ENCODE results near the gene SELENOK.

Gene SELENOK

GRCh38 chr3:53885239-53885638, 6.4 kb downstream of the SELENOK start:
- Histone ChIP-seq H3K27ac (no peak overlapping the region), H3K4me3 (no peak overlapping the region)

- Histone ChIP-seq H3K27ac (no peak overlapping the region), H3K4me3 (no peak overlapping the region)
Measured at GRCh38 chr3:53884623-53885022, 7.0 kb downstream of the SELENOK start.

- no peak overlapping the region for H3K27ac ChIP-seq
Measured at GRCh38 chr3:53883008-53883407, 8.7 kb downstream of the SELENOK start.

GRCh38 chr3:53881691-53882593, 9.7 kb downstream of the SELENOK start, which contains the start of gene ACTR8:
ACTR8 (minus strand) TSS chr3:53882152; CDS start chr3:53882101, 51 bp downstream.
- peak within 1 kb of the TSS; percentile 68 to 96 (median 88) for H3K27ac ChIP-seq
- H3K4me3 ChIP-seq: peak within 1 kb of the TSS; percentile 60 to 99 (median 76)

More at GRCh38 chr3:53883008-53883407, 8.7 kb downstream of the SELENOK start:
- H3K4me3 ChIP-seq: no peak overlapping the region

- peak overlapping the region; percentile 60 to 99 (median 76) for H3K4me3 ChIP-seq
- H3K27ac ChIP-seq: peak overlapping the region in 12 of 21 experiments; percentile 73 to 95 (median 88)
Measured at GRCh38 chr3:53880396-53881345, 11.0 kb downstream of the SELENOK start.

GRCh38 chr3:53865732-53866499, 25.7 kb downstream of the SELENOK start:
- Histone ChIP-seq H3K27ac (no peak overlapping the region), H3K4me3 (no peak overlapping the region)

- no peak overlapping the region for H3K27ac ChIP-seq
- H3K4me3 ChIP-seq: no peak overlapping the region
Measured at GRCh38 chr3:53863145-53863544, 28.5 kb downstream of the SELENOK start.

- no peak overlapping the region for H3K27ac ChIP-seq
Measured at GRCh38 chr3:53862241-53862640, 29.4 kb downstream of the SELENOK start.

GRCh38 chr3:53860196-53860595, 31.5 kb downstream of the SELENOK start:
- Histone ChIP-seq H3K4me3 (no peak overlapping the region), H3K27ac (no peak overlapping the region)

More at GRCh38 chr3:53862241-53862640, 29.4 kb downstream of the SELENOK start:
- no peak overlapping the region for H3K4me3 ChIP-seq

- no peak overlapping the region for H3K4me3 ChIP-seq
- H3K27ac ChIP-seq: peak overlapping the region in 1 of 21 experiments; percentile 24
Measured at GRCh38 chr3:53859178-53859577, 32.5 kb downstream of the SELENOK start.

GRCh38 chr3:53858096-53858741, 33.4 kb downstream of the SELENOK start:
- Histone ChIP-seq H3K4me3 (no peak overlapping the region), H3K27ac (peak overlapping the region in 1 of 21 experiments; percentile 24)

GRCh38 chr3:53856964-53857363, 34.7 kb downstream of the SELENOK start:
- Histone ChIP-seq H3K27ac (no peak overlapping the region), H3K4me3 (no peak overlapping the region)

GRCh38 chr3:53850895-53851294, 40.8 kb downstream of the SELENOK start:
- Histone ChIP-seq H3K27ac (no peak overlapping the region), H3K4me3 (no peak overlapping the region)

- Histone ChIP-seq H3K27ac (no peak overlapping the region), H3K4me3 (no peak overlapping the region)
Measured at GRCh38 chr3:53849916-53850315, 41.7 kb downstream of the SELENOK start.

GRCh38 chr3:53846851-53847155, 44.9 kb downstream of the SELENOK start:
- H3K27ac ChIP-seq: no peak overlapping the region
- peak overlapping the region in 4 of 7 experiments; percentile 39 to 79 (median 52) for H3K4me3 ChIP-seq

- Histone ChIP-seq H3K4me3 (peak within 1 kb of the TSS; percentile 34 to 79 (median 50)), H3K27ac (peak within 1 kb of the TSS in 10 of 21 experiments; percentile 9 to 78 (median 62))
Measured at GRCh38 chr3:53846134-53846850, 45.4 kb downstream of the SELENOK start, which contains the start of the genes CHDH and IL17RB. CHDH (minus strand) TSS chr3:53846419; CDS start chr3:53824008, 22,411 bp downstream. IL17RB (plus strand) TSS chr3:53846568; CDS start chr3:53846589, 21 bp downstream.

GRCh38 chr3:53845881-53846133, 45.9 kb downstream of the SELENOK start:
- Histone ChIP-seq H3K27ac (peak overlapping the region in 10 of 21 experiments; percentile 9 to 78 (median 62)), H3K4me3 (peak overlapping the region; percentile 34 to 79 (median 50))
